HG02678 (cell line): Measurements from ENCODE around the gene SH3BP5L.
"Not testable (repeated sequence)": the region's sequence is repeated elsewhere in the genome, so short reads cannot be mapped to it uniquely, and the experiment has no call there.

Experiments used
- ATAC-seq: cut with Tn5 transposase; IDR thresholded peaks from one replicate; pipeline ENCODE4 v1.9.1; 2021; ENCODE audit warnings: mild to moderate bottlenecking, moderate library complexity; ENCODE audit not compliant: unreplicated experiment

The SH3BP5L gene

DNA sequence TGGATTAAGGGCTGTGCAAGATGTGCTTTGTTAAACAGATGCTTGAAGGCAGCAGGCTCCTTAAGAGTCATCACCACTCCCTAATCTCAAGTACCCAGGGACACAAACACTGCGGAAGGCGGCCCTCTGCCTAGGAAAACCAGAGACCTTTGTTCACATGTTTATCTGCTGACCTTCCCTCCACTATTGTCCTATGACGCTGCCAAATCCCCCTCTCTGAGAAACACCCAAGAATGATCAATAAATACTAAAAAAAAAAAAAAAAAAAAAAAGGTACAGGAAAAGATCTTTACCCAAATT, 5.0 kb upstream of the SH3BP5L start:
- ATAC-seq = not testable (repeated sequence)

DNA sequence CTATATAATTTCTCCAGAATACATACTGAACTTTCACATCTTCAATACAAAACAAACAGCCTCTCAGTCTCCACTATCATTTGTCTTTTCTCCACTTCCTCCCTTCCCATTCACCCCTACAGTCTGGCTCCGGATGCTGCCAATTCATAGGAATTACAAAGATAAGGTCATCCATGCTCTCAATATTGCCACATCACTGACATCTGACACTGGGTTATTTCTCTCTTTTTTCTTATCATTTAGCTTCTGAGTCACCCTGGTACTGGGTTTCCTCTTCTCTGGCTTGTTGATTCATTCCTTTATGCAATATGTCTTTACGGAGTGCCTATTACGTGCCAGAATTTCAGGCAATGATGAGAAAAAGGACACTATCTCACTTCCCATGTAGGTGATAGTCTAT, 3.1 kb upstream of the SH3BP5L start:
- no peak for ATAC-seq

DNA sequence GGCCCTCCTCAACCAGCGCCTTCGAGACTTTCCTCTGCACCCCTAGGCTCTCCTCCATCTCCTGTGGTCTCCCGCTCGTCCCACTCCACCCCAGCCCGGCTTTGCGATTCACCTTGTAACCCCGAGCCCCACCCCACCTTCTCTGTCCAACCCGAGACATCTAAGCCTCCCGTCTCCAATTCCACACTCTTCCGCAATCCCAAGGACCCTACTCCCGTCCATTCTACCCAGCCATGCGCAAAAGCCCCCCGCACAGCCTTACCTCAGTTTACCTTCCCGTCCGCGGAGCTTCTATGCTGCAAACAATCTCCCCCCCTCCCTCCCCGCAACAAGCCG, 174 bp downstream of the SH3BP5L start:
- ATAC-seq = peak; percentile 2

DNA sequence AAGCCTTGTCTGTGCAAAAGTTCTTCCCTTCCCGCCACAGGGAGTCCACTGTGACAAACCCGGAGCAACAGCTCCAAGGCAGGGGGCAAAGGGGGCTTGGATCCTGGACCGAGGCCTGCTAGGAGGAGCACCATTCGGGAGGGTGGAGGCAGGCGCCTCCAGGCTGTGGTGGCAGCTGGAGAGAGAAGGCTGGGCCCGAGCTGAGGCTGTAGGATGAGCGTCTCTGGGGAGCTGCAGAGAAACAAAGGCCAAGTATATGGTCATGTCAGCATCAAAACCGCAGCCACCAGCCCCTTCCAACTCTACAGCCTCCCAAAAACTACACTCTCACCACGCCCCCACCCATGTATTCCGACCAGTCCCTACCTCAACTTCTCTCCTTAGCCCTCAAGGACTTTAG, 579 bp downstream of the SH3BP5L start:
- no peak for ATAC-seq

DNA sequence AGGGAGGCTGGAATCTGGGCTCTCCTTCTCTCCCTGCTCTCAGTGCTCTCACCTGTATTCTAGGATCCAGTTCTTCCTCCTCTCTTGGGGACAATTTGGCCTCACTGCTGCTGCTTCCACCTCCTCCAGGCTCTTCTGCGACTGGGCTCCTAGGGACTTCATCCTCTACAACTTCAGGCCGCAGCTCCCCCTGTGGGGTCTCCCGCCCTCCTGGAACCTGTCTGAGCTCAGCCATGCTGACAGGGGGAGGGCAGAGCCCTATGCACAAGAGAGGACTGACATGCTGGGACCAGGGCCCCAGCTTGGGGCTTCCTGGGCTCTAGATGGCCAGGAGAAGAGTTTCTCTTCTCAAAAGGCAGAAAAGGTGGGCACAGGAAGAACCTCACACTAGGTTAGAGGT, 1.0 kb downstream of the SH3BP5L start:
- no peak for ATAC-seq

DNA sequence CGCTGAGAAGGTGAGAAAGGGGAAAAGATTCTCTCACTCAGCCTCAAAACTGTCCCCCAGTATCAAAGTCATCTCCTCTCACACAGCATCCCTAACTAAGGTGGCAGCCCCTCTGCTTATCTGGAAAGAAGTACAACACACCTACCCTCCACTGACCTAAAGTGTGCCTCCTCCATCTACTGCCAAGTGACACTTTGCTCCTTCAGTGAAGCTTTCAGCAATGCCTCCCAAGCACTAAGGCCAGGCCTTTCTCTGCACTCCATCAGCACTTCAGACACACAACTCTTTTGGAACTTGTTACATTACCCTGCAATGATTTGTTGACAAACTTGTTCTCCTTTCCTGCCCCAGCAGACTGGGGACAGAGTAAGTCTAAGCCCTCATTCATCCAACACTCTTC, 1.4 kb downstream of the SH3BP5L start:
- ATAC-seq = no peak

DNA sequence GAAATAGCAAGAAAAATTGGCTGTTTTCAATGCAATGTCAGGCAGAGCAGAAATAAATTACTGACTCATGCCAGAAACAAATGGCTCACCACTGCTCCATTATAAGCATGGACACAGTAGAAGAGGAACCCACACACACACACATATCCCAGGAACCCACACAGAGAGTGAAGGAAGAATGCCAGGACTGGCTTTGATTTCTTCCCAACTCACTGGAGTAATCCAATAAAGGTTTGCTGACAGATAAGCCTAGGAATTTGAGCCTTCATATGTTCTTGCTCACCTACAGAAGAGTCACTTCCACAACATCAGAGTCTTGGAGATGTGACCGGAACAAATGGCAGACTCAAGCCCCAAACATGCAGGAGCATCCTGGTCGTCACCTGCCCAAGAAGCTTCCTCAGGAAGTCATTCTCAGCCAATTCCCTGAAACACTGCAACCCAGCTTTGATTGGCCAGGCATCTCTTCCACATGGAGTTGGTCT, 2.2 kb downstream of the SH3BP5L start:
- ATAC-seq = no peak

DNA sequence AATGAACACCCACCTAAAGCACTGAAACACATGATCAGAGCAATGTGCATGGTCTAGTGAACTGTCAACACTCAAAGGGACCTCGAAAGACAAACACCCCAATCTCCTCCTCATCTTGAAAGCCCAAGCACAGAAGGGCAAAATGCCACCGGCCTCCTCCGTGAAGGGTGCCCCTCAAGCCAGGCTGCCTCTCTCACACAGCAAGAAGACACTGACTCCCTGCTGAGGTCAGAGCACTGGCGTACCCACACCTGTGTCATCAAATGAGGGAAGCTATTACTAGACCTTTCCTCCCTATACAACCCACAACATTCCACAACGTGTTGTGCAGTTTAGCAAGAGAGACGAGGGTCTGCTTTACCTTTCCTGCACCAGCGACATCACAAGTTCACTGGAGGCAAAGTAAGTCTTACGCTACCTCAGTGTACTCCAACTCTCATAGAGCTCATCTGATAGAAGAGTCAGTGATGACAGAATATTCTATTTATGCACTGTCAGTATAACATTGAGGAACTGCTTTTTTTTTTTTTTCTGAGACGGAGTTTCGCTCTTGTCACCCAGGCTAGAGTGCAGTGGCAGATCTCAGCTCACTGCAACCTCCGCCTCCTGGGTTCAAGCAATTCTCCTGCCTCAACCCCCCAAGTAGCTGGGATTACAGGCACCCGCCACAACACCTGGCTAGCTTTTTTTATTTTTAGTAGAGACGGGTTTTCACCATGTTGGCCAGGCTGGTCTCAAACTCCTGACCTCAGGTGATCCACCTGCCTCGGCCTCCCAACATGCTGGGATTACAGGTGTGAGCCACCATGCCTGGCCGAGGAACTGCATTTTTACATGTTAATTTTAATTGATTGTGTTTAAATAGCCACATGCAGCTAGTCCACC, 3.3 kb downstream of the SH3BP5L start:
- no peak for ATAC-seq

DNA sequence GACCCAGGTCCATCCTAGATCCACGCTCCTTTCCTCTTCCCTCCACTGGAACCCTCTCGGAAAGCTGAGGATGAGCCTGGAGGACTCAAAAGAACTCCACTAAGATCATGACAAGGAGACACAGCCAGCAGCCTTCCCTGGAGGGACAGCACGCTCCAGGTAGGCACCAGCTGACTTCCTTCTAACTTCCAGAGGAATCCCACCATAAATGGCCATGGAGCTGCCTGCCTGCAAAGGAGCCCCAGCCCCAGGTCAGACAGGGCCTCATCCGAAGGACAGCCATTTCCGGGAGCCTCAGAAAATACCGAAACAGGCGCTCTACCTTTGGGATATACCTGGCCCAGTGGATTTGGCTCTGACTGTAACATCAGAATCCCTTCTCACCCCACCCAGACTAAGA, 4.1 kb downstream of the SH3BP5L start:
- ATAC-seq = no peak

DNA sequence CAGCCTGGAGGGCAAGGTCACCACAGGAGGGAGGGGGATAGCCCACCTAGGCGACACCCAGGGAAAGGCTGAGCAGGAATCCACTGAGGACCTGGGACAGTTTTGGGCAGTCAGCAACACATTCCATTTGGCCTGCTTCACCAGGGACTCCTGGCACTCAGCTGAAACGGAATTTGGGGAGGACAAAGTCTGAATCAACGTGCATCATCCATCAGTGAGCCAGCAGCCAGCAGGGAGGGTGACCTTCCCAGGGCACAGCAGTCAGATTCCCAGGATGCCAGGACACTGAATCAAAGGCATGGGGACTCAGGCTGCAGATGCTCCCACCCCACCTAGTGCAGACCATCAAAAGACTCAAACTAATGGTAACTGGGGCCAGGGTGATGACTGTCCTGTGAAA, 4.6 kb downstream of the SH3BP5L start:
- ATAC-seq = no peak

DNA sequence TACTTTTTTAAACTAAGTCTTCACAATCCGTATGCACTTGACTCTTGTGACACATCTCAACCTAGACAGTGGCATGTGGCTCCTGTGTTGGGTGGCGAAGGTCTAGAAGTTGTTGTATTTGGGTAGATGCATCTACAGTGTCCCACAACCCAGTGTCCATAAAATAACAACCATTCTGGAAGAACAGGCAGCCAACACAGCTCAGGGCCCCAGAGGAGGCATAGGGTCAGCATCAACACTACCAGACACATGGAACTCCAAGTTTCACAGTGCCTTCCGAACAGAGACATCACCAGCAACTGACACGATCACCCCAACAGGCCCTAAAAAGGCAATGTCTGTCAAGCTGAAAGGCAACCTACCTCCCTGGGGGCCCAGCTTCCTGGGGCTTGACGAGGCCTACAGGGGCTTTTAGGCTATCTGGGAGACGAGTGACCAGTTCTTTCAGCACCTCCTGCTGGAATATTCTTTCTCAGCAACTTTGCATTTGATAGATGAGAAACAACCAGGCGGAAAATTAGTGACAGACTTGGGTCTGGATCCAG, 5.6 kb downstream of the SH3BP5L start:
- ATAC-seq = no peak

DNA sequence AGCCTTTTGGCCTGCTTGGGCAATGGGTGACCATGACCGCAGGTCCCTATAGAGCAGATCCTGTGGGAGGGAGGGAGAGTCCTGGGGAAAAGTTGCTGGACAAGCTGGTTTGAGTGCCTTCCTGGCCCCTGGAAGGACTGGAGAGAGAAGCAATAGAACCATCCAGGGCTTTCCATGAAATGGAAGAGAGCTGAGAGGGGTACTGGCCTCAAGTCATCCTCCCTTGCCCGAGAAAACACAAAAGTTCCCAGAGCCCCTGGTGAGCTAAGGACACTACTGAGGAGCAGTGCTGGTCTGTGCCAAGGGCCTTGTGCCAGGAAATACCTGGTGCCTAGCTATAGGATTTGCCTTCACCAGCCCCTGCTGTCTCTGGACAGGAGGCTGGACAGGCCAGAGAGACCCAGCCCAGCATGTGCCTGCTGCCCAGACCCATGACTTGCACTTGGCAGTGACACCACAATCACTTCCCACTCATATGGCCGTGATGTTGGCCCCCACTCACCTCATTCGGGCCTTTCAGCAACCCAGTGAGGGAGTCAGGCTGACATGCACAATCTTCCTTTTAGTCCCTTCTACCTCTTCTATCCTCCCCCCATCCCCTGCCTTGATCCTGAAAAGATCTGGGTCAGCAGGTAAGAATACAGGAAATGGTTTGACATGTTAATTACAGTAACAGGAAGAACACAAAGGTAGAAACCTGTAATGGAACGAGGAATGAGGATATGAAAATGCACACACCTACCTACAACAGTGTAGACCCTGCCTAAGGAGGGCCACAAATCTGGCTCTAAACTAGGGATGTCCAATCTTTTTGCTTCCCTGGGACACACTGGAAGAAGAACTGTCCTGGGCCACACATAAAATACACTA, 7.0 kb downstream of the SH3BP5L start:
- no peak for ATAC-seq

DNA sequence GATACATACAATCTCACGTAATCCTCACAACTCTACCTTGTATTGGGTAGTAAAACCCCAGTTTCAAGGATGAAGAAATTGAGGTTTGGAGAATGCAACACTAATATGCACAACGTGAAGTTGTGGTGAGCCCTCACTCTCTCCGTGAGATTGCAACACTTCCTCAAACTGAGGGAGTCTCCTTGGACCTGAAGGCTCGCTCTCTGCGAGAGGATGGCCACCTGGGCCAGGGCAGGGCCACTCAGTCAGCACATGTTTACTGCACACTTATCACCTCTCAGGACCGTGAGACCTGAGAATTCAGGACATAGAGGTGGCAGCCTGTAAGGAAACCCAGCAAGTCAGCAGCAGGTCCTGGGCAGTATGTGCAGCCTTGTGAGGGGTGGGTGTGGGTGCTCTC, 8.7 kb downstream of the SH3BP5L start:
- ATAC-seq = no peak

DNA sequence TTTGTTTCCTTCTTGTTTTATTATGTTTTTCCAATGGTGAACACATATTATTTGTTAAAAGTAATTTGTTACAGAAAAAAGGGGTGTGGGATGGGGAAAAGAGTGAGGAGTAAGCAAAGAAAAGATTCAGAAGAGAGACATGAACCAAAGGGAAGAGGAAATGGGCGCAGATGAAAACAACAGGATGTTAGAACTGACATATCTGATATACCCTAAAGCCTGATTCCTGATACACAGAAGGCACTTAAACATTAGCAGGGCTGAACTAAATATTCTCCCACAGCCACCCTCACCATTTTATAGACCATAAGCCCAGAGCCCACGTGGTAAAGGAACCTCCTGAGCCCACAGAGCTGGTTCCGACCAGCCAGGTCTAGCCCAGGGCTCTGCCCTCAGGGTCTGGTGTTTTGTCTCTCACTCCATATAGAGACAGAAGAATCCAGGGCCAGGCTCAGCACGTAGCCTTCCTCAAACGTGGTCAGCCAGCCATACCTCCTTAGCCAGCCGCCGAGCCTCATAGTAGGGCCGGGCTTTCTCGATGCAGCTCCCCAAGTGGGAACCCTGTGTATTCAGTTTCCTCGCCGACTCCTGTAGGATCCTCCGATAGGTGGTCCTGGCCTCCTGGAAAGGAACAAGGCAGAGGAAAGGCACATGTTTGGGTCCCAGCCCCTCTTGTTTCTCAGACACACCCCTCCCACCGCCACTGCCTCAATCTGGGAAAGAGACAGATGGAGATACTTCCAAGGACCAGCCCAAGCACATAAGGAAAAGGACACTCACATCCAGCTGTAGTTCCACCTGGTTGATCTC, 9.5 kb downstream of the SH3BP5L start:
- ATAC-seq = no peak

DNA sequence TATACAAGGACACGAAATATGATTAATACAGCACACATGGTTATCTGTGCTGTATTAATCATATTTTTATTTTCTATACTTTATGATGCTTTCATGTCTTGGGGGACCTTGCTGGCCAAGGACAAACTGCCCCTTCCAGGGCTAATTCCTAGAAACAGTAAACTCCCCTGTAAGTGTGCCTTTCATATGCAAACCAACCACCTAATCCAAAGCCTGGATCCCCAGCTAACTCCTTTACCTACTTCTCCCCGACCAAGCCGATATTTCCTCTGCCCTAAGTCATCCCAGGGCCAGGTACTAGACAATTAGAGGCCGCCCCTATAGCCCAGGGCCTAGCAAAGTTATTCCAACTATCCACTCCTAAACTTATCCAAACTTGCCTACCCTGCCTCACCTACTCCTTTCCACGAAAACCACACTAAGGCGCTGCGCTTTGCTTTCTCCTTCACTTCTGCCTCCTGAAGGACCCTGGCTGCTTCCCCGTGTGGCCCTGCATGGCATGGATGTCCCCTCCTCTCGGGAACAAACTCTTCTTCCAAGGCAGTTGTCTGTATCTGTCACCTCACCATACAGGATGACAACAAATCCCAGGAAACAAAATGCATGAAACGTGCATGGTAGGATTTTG, 10.2 kb downstream of the SH3BP5L start:
- no peak for ATAC-seq

DNA sequence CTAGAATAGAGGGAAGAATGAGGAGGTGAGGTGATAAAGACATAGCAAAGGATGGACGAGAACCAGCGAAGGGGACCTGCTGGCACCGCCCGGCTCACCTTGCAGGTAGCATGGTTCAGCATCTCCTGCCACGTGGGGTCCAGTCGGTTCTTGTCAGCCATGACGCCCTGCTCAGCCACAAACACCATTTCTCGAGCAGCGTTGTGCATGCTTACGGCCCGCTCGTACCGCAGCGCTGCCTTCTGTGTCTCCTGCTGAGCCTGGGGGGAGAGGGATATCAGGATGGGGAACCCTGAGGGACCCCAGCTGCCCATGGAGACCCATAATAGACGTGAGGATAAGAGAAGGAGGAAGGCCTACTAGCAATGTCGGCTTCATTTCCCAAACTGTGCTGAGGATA, 11.4 kb downstream of the SH3BP5L start:
- no peak for ATAC-seq

DNA sequence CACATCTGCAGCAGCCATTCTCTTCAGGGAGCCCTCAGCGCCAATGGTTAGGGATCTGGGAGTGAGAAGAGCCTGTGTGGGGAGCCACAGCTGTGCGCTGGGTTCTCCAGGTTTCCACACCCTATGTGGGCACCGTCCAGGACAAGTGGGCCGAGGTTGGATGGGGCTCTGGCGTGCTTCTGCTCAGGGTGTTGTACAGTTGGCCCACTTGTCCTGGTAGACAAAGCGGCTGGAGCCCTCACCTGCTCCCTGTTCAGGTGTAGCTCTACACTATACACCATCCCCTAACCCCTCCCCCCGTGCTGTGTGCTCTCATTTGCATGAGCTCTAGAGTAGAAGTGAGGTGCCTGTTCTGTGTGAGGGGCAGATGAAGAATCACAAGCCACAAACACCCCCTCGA, 12.2 kb downstream of the SH3BP5L start:
- ATAC-seq = no peak

DNA sequence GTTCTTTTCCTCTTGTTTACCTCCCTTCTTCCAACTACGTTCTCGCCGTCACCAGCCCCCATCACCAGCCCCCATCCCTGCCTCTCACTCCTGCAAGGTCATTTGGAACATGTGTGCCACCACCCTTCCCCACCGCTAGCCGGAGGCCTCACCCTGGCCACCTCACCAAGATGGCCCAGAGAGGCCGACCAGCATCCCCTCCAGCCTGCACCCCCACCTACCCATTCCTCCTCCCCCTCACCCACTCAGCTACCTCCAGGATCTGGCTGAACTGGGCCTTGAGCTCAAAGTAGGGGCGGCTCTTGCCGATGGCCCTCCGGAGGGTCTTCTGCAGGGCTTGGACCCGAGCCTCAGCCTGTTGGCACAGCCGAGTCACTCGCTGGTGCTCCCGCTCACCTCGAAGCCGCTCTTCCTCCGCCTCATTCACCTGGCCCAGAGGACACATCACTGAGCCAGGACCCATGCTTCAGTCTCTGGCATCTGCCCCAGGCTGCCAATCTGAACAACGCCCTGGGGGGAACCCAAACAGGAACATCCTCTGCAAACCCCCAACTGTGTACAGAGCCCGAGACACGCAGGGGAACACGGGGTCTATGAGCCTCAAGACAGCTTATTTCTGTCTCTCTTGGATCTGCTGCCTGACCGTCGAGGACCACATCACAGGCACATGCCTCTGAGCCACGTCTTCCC, 12.8 kb downstream of the SH3BP5L start:
- no peak for ATAC-seq

DNA sequence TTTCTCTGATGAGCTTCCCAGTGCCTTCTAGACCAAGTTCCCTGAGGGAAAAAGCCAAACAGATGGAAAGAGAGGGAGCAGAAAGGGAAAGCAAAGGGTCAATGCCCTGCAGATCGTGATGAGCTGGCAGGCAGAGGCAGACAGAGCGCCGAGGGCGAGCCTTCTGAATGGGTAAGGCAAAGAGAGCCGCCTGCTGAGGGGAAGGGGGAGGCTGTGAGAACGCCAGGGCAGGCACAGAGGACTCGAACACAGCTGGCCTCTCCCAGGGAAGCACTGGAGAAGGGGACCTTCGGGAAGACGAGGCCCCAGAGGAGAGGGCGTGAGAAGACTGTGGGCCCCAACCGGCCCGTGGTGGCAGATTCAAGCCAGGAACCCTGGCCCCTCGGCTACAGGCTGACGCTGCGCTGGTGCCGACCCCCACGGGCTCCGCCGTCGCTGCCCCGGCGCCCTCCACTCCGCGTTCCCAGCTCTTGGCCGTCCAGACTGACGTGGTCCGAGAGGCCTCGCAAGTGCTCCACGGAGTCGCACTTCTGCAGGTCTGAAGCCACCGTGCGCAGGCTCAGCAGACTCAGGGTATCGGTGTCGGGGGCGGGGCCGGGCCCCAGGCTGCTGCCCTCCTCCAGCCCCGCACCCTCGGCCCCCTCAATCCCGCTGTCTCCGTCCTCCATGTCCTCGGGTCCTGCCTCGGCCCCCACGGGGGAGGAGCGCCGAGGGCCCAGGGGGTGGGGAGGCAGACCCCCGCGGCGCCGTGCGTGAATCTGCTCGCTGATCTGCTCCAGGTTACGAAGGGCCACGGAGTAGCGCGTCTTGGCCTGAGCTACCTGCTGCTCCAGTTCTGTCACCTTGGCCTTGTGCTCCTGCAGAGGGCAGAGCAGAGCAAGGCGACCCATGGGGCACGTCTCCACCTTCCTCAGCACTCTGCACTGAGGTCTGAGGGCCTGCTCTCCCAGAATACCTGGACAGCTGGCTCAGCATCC, 13.9 kb downstream of the SH3BP5L start:
- no peak for ATAC-seq
